Retina (tissue), 1 donor: ENCODE data around the gene ARIH1.
"Not testable (repeated sequence)": the region's sequence is repeated elsewhere in the genome, so short reads cannot be mapped to it uniquely, and the experiment has no call there.

ENCODE experiments used
- DNase-seq: peaks from one replicate; pipeline ENCODE4 v3.0.0-alpha.2; 2016

ARIH1 gene

DNA sequence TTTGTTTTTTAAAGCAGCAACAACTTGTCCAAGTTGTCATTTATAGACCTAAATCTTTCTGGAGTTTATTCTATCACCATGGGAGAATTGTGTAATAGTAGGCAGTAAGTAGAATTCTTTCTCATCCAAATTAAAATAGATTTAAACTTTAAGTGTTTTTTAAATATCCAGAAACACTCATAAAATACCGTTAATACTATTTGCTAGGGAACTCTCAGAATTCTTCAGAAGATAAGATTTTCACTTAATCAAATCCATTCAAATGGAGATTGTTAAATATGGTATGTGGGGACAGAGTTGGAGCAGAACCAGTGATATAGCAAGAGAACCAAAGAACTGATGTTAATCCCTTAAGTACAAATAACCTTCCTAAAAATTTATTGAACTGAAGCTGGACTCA is 71.0 kb downstream of the ARIH1 start:
- DNase-seq, result no peak

GRCh38 chr15:72554471-72555425 is 80.6 kb downstream of the ARIH1 start:
- no peak for DNase-seq

- DNase-seq, result no peak
Observed at GRCh38 chr15:72559781-72560180, 85.7 kb downstream of the ARIH1 start.

GRCh38 chr15:72560458-72560857 is 86.3 kb downstream of the ARIH1 start:
- DNase-seq, result no peak

DNA sequence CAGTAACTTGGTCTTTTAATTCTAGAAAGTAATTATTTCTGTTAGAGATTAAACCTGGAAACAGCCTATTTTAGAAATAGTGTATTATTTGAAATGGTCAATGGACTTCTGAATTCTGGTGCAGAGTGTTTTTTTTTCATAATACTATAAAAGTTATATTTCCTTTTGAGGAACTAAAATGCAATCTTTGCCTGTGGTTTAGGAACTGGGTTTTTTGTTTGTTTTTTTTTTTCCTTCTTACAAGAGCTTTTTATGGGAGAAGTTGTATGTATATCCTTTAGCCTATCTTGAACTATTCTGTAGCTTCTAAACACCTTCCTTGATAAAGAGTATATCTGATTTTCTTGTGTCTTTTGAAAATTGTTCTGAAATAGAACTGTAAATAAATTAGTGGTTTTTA is 88.3 kb downstream of the ARIH1 start:
- no peak for DNase-seq

DNA sequence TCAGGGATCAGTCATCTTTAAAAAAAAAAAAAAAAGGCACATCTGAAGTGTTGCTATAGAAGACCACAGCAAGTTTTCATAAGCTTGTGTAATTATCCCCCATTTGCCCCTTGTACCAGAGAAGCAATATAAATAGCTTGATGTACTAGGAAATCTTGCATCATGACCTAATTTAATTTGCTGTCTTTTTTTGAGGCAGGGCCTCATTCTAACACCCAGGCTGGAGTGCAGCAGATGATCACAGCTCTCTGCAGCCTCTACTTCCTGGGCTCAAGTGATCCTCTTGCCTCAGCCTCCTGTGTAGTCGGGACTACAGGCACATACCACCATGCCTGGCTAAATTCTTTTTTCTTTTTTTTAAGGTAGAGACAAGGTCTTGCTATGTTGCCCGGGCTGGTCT is 88.7 kb downstream of the ARIH1 start:
- DNase-seq, result no peak

DNA sequence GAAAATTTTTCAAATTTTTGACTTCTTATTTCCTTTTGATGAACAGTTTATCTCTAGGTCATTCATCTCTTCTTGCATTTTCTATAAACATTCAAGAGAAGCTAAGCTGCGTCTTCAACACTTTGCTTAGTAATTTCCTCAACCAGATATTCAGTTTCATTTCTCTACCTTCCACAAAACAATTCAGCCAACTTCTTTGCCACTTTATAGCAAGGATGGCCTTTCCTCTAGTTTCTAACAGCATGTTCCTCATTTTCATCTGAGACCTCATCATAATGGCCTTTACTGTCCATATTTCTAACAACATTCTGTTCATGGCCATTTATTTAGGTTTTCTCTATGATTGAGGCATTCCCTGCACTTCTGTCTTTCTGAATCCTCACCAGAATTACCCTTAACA is 90.0 kb downstream of the ARIH1 start:
- no peak for DNase-seq

GRCh38 chr15:72566973-72567372 is 92.8 kb downstream of the ARIH1 start:
- no peak for DNase-seq

- no peak for DNase-seq
Observed at GRCh38 chr15:72570059-72570458, 95.9 kb downstream of the ARIH1 start.

DNA sequence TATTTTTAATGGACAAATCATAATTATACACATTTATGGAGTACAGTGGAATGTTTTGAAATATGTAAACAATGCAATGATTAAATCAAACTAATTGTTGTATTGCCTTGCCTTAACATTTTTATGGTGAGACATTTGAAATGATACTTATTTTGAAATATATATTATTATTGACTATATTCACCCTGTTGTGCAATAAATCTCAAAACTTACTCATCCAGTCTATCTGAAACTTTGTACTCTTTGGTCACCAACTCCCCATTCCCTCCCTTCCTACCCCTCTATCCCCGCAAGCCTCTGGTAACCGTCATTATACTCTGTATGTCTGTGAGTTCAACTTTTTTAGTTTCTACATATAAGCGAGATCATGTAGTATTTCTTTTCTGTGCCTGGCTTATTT is 105.7 kb downstream of the ARIH1 start:
- no peak for DNase-seq

DNA sequence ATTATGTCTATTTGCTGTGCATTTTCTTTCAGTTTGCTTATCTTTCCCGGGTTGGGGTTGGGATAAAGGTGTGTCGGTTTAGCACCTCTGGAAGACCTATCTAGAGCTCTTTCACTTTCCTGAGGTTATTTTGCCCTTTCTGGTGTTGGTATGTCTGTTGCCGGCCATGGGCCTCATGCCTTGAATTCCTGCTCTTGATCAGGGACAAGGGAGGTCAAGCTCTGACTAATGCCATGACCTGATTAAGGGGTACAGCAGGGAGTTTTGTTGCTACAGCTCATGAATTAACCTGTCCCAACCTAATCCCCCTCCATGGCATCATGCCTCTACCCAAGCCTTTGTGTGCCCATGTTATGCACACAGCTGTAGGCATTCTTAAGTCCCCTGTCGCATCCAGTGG is 109.9 kb downstream of the ARIH1 start:
- DNase-seq, result no peak

DNA sequence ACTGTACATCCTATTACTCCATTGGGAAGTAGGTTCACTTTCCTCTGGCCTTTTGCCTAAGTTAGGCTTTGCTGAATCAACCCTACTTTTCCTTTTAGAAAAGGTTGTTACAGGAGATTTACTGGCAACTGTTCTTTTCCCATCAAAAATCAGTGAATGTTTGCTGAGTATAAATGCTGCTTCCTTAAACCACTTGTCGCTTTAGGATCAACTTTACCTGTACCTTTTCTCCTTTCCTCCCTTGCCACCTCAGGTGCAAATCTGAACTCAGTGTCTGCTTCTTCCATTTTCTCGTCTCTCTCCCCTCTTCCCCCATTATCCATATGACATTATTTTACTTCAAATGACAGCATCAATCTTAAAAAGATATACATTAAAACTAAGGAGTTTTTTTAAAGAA is 110.9 kb downstream of the ARIH1 start:
- DNase-seq, result no peak

- no peak for DNase-seq
Observed at GRCh38 chr15:72585476-72586058, 111.4 kb downstream of the ARIH1 start.

- DNase-seq, result no peak
Observed at GRCh38 chr15:72588096-72588495, 114.0 kb downstream of the ARIH1 start.

GRCh38 chr15:72590427-72590826 is 116.3 kb downstream of the ARIH1 start:
- DNase-seq, result no peak

DNA sequence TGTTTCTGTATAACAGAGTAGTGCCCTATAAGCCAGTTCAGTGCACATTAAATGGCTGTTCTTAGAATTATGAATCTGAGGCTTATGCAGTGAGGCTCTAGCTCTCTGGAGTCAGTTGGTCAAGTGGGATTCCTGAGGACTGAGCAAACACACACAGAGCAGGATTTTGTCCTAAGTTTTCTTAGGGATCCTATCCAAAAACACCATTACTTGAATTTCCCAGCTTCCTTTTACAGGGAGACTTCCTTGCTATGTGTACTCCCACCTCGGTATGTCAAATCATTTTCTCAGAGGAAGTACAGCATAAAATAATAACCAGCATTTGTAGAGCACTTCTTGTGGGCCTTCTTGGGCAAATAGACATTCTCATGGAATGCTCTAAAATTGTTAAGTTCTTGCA is 117.2 kb downstream of the ARIH1 start:
- DNase-seq, result no peak

DNA sequence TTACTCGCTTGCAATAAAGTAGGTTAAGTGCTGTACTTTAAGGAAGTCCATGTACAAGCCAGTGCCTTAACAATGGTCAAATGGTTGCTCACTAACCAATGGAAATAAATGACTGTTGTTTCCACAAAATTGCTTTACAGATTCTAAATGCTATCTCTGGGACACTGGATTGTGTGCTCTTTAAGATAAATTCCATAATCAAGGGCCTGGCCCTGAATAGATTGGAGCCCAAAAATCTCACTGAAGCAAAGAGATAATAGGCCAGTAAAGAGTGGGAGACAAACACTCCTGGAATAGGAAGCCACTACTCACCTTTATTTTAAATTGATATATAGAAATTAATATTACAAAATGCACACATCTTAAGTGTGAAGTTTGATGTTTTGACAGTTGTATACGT is 118.0 kb downstream of the ARIH1 start:
- no peak for DNase-seq

- DNase-seq, result no peak
Observed at GRCh38 chr15:72592676-72593075, 118.5 kb downstream of the ARIH1 start.

DNA sequence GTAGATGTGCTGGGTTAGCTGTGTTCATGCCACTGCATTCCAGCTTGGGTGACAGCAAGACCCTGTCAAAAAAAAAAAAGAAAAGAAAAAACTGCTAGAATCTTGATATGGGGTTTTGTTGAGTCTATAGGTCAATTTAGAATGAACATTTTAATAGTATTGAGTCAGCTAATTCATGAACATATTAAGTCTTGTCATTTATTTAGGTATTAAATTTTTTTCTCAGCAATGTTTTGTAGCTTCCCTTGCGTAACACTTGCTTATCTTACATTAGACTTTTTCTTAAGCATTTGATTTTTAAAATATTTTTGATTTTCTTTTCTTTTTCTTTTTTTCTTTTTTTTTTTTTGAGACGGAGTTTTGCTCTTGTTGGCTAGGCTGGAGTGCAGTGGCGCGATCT is 119.7 kb downstream of the ARIH1 start:
- no peak for DNase-seq

DNA sequence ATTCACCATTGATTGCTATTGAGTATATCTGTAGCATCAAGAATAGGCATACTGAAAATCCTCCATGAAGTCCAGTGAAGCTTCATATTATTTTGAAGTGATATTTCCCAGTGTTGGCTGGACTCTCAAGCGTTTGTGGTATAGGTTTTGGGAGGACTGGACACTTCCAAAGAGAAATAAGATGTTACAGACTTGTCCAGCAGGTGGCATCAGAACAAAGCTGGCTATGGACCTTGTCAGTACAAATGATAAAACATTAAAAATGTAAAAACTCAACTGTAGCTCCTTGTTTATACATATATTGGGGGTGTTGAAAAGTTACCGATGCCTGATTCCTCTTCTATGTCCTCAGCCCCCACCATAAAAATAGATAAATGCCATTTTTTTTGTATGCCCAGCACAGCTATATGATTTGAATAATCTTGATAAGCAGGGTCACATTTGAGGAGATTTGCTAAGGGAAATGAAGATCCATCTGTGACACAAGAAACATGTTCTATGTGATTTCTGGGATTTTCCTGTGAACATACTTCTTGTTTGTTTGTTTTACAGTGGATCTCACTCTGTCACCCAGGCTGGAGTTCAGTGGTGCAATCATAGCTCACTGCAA is 125.8 kb downstream of the ARIH1 start:
- peak; percentile 38 for DNase-seq

DNA sequence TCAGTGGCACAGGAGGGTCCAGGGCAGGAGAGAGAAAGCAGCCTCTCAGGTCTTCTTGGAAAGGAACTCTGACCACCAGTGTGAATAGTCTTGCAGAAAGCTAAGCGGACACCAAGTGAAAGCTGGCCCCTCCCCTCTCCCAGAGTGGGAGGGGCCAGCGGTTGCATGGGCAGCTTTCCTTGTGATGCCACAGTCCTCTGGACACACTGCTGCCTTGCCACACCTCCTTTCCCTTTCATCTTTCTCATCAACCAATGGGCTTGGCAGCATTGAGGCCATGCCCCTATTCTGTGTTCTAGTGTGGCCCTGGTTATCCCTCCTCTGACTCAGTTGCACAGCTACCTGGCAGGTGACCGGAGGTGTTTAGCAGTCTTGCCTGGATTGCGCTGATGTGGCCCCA is 130.7 kb downstream of the ARIH1 start:
- DNase-seq, result no peak

DNA sequence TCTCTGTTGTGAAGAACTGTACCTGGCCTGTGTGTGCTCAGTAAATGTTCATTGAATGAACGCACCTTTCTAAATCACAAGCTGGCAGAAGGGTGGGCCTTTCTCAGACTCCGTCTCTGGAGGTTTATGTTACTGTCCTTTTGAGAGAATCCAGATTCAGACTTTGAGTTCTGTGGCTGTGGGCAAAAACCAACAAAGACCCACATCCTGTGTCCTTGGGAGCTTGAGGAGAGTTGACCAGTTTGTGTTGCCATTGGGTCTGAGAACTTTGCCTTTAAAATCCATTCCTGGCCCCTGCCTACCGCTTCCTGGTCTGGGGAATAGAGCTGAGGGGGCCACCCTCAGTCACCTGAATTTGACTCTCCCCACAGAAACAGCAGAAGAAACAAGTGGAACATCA is 134.0 kb downstream of the ARIH1 start:
- not testable (repeated sequence) for DNase-seq

GRCh38 chr15:72609862-72610261 is 135.7 kb downstream of the ARIH1 start:
- DNase-seq, result no peak

- not testable (repeated sequence) for DNase-seq
Observed at GRCh38 chr15:72612324-72612723, 138.2 kb downstream of the ARIH1 start.
